DND-41 (cell line): Measurements from ENCODE around the gene CNIH2.
"Not testable (repeated sequence)": the region's sequence is repeated elsewhere in the genome, so short reads cannot be mapped to it uniquely, and the experiment has no call there.

Source experiments
- EZH2 ChIP-seq: IDR thresholded peaks from 3 replicates; pipeline ENCODE4 v1.6.1; 2012; ENCODE audit warnings: borderline replicate concordance, low read depth, mild to moderate bottlenecking, moderate library complexity, low read length, inconsistent platforms; ENCODE audit not compliant: severe bottlenecking
- TF ChIP-seq, protein P1 (sequence below): IDR thresholded peaks from 2 replicates; pipeline ENCODE4 v1.5.1; 2012; ENCODE audit warnings: borderline replicate concordance, low read length, moderate library complexity, mild to moderate bottlenecking; ENCODE audit not compliant: poor library complexity, severe bottlenecking; ENCODE audit errors: extremely low read depth

- TF ChIP-seq, protein P1, sequence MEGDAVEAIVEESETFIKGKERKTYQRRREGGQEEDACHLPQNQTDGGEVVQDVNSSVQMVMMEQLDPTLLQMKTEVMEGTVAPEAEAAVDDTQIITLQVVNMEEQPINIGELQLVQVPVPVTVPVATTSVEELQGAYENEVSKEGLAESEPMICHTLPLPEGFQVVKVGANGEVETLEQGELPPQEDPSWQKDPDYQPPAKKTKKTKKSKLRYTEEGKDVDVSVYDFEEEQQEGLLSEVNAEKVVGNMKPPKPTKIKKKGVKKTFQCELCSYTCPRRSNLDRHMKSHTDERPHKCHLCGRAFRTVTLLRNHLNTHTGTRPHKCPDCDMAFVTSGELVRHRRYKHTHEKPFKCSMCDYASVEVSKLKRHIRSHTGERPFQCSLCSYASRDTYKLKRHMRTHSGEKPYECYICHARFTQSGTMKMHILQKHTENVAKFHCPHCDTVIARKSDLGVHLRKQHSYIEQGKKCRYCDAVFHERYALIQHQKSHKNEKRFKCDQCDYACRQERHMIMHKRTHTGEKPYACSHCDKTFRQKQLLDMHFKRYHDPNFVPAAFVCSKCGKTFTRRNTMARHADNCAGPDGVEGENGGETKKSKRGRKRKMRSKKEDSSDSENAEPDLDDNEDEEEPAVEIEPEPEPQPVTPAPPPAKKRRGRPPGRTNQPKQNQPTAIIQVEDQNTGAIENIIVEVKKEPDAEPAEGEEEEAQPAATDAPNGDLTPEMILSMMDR: not testable (repeated sequence)
- not testable (repeated sequence) for TF ChIP-seq EZH2
Measured at GRCh38 chr11:66276619-66277018, 1.4 kb upstream of the CNIH2 start.
